OCI-LY7 (cell line): Measurements from ENCODE around the gene KCNB1.

ENCODE experiments used
- CTCF ChIP-seq: fragments of 200-600 bp; sonication (generic); conservative IDR thresholded peaks from 2 replicates; pipeline ENCODE4 v1.5.1; 2014; ENCODE audit warnings: mild to moderate bottlenecking, antibody characterized with exemption, low read length, moderate library complexity, mixed read lengths
- EZH2phosphoT487 ChIP-seq: fragments of 200-600 bp; sonication (generic); IDR thresholded peaks from 2 replicates; pipeline ENCODE4 v1.6.1; 2018; ENCODE audit warnings: low read depth, borderline replicate concordance, mild to moderate bottlenecking, mixed run types, antibody characterized with exemption, low read length, moderate library complexity, mixed read lengths

GRCh38 chr20:49457444-49457843 is 25.0 kb downstream of the KCNB1 start:
- TF ChIP-seq CTCF (no peak), EZH2phosphoT487 (no peak)
